GM21447 (cell line): ENCODE results near the gene ARL4A.

Experiments used
- ATAC-seq: cut with Tn5 transposase; IDR thresholded peaks from one replicate; pipeline ENCODE4 v1.9.1; 2021; ENCODE audit not compliant: unreplicated experiment

The ARL4A gene

DNA sequence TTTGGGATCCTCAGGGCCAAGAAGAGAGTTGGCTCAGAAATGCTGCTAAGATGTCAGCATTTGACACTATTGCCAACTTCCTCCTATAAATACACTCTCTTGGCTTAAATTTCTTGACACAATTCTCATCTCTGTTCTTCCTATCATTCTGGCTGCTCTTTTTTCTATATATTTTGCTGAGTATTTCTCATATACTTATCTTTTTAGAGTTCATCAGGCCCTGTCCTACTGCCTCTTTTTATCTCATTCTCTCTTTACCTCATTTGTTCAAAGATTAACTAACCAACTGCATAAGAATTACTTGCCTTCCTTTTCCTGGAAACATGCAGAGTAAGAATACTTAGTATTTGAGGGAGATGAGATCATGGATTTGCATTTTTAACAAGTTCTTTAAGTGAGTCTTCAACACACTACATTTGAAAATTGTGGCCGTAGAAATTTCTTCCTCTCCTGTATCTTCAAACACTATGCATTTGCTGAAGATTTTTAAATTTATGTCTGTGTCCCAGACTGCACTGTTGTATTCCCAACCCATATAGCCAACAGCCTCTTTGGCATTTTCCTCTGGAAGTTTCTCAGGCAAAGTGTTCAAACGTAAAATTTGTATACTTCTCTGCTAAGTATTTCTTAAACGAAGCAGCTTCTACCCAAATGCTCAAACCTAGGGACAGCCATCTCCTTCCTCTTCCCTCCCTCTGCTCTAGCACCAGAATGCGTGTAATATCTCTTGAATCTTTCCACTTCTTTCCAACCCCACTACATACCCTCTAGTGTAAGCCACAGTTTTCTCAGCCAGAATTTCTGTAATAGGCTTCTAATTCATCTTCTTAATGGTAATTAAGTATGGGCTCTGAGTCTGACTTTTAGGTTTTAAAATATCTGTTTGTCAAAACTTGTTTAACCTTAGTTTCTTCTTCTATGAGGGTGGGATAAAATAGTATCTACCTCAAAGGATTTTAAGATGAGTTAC lies 35.5 kb downstream of the ARL4A start:
- no peak for ATAC-seq

DNA sequence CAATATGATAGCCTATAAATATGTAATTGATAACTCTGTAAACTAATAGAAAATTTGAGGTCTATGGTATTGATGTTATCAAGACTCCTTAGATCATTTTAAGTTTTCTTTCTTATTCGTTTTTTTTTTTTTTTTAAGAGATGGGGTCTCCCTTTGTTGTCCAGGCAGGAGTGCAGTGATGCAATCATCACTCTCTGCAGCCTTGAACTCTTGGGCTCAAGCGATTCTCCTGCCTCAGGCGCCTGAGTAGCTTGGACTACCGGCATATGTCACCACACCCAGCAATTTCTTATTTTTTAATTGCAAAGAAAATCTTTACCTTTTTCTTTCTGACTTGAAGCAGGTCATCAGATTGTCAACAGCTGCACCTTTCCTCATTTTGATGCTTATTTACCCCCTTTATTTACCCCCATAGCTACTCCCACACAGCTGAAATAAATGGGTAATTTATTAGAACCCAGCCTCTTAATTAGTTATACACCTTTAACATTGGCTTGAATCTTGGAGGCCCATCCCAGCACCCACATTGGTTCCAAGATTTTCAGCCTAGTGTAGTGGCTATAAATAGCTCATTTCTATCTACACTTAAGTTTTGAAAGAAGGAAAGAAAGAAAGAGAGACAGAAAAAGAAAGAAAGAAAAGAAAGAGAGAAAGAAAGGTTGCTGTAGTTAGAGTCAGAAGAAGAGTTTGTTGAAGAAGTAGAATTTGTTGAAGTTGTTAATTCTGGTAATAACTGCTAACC lies 38.3 kb downstream of the ARL4A start:
- no peak for ATAC-seq

DNA sequence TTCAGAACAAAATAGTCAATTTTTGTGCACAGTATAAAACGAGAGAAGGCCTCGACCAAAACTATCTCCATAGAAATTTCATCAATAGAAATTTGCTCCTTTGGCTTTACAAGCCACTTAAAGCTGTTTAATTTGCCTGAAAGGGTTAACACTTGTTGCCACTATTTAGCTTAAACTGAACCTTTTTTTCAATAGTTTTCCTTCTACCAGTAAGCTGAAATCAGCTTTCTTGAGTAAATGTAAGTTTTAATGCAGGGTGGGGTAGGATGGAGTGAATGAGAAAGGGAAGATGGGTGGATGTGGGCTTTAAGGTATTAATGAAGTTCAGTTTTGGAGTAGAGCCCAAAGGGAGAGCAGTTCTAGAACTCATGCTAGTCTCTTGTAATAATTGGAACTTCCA lies 39.5 kb downstream of the ARL4A start:
- ATAC-seq, result no peak

DNA sequence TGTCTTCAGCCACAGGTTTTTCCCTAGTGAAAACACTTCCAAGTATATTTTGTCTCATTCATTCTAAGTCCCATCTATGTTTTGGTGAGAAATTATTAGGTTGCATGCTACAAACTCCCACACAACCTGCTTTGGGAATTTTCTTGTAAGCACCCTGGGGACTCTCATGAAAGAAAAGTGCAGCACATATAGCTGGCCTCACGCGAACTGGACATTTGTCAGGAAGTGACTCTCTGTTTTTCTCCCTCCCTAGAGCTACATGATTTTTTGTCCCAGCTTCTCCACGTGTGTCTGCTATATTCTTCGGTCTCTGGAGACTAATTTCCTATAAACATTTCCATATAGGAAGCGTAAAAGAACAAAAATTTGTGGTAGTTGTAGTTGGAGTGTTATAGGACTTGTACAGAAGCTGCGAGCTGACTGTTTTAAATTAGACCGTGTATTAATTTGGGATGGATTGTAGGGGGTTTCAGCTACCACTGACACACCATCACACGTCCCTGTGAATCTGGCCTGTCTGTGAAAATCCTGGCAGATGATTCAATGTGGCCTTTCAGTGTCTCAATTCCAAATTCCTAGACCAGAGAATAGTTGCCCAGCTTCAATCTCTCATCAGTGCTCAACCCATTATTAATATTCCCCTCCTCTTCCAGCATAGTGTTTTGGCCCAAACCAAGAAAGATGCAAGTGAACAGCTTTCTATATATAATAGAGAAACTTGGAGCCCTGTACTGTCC lies 40.2 kb downstream of the ARL4A start:
- no peak for ATAC-seq

DNA sequence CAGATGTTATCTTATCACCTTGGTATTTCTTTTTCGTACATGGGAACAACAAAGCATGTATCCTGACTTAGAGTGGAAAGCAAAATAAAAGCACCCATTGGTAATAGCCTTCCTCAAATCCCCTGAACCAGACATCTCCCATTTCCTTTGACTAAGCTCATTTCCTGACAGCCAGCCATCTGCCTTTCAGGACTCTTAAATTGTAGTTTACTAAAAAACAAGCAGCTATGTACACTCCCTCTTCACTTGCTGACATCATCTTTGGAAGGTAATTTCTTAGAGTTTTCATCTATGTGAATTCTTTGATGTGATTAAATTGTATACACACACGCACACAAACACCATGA lies 40.7 kb downstream of the ARL4A start:
- no peak for ATAC-seq

DNA sequence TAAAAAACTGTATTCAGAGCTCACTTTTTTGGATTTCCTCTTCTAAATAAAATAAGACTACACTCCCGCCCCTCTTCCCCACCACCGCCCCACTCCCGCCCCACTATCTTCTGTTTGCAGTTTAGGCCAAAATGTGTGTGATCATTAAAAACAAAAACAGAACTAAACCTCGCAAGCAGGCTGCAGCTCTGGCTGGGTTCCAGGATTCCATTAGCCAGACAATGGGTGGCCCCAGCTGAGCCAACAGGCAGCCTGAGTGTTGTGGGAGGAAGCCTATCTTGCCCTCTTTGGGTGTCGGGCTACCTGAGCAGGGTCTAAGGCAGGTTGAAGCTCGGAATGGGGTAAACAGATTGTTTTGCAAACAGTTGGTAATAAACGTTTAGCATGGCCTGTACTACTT lies 41.7 kb downstream of the ARL4A start:
- ATAC-seq, result no peak

DNA sequence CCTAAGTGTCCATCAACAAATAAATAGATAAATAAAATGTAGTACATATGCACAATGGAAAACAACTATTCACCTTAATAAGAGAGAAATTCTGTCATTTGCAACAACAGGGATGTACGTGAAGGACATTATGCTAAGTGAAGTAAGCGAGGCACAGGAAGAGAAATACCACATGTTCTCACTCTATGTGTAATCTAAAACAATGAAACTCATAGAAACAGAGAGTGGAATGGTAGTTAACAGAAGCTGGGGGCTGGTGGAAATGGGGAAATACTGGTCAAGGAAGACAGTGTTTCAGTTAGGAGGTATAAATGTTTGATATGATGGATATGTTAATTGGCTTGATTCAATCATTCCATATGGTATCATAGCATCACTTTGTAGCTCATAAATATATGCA lies 43.1 kb downstream of the ARL4A start:
- no peak for ATAC-seq

DNA sequence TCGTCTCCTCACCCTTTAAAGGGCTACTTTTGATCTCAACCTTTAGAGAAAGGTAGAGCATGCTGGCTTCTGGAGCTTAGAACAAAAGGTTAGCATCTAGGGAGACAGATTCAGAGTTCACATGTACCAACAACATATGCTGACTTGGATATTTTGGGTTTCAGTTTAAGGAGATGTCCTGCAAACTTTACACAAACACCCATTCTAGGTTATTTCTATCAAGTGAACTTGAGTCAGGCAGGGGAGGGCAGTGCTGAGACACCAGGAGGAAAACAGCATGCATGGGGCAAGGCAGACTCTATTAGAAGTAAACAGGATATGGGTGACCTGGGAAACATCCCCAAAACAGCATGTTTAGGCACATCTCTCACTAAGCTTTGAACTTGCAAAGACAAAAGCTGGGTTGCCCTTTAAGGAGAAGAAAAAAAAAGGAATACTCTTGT lies 43.8 kb downstream of the ARL4A start:
- no peak for ATAC-seq

DNA sequence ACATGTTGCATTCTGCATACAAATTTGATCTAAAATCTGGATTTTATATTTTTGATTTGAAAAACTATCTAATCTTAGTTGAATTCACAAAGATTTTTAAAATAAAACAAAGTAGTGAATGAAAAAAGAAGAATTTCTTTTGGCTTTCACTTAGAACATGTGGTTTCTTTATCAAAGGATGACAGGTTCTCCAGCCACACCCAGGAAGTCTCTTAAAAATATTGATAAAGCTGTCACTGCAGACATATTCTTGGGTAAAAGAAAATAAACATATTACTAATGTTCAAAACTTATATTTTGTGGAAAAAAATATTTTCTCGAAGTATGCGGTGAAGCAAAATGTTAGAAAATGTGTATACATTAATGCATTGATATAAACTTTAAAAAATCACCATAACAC lies 44.3 kb downstream of the ARL4A start:
- no peak for ATAC-seq

DNA sequence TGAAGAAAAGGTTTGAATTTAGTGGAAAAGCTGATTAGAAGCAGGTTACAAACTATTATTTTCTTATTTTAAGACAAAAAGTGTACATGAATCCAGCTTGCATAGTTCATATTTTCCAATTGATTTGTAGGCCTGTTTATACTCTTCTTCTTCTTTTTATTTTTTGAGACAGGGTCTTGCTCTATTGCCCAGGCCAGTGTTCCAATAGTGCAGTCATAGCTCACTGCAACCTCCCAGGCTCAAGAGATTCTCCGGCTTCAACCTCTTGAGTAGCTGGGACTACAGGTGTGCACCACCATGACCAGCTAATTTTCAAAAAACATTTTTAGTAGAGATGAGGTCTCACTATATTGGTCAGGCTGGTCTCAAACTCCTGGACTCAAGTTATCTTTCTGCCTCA lies 45.0 kb downstream of the ARL4A start:
- ATAC-seq, result no peak

DNA sequence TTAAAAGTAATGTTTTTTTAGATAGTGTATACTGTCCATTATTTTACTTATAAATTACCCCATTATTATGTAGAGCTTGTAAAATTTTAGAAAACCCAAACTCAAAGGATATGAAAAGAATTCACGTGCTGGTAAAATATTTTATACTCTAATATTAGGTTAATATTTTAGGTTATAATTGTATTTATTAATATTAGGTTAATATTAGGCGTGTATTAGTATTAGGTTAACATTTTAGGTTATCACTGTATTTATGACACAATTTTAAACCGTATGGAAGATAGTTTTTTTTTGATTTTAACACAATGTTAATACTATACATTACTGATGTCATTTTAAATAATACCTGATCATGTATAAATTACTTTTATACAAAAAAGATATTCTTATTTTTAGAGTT lies 48.5 kb downstream of the ARL4A start:
- ATAC-seq, result no peak

DNA sequence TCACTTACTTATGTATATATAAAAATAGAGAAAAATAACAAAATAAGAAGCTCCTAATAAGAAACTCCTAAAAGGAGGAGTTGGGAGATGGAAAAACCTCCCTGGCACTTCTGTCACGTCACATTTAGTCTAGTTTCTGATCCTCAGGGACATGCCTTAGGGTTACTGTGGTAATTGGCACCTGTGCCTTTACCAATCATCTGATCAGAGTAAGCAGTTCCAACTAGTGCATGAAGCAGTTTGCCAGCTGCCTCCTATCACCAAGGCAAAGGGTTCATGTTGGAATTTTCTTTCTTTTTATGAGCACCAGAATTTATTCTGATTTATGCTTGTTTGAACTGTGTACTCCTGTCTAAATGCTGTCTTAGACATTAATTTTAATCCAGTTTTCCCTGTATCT lies 49.9 kb downstream of the ARL4A start:
- no peak for ATAC-seq

DNA sequence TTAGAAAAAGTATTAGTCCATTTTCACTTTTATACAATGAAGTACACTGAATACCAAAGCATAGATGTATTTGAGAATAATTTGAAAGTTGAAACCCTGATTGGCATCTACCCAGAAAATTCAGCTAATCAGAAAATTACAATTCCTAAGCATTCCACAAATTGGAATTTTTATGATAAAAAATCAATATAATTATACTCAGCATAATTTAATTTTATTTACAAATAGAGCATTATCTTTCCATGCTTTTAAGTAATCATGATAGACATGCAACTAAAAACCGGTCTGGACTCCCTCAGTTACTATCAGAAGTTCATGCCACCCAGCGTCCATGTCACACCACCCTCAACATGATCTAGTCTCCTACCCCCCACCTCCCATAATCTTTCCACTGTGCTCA lies 50.4 kb downstream of the ARL4A start:
- no peak for ATAC-seq

DNA sequence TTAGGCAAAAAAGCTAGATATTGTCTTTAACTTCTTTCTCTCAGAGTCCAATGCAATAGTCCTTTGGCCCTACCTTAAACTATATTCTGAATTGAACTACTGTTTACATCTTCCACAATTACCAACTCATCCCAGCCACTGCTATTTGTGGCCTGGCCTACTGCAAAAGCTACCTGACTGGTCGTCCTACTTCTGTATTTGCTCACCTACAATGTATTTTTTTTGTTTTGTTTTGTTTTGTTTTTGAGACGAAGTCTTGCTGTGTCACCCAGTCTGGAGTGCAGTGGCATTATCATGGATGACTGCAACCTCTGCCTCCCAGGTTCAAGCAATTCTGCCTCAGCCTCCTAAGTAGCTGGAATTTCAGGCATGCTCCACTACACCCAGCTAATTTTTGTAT lies 51.2 kb downstream of the ARL4A start:
- ATAC-seq, result no peak
